Neural progenitor cell (in vitro differentiated cells): ENCODE data around the gene HNRNPH2.

Source experiments
- EZH2 ChIP-seq: fragments of 200-600 bp; sonication (generic); IDR thresholded peaks from 2 replicates; pipeline ENCODE4 v1.6.1; 2017; ENCODE audit warnings: antibody characterized with exemption, mild to moderate bottlenecking, moderate library complexity
- EZH2phosphoT487 ChIP-seq: fragments of 200-600 bp; sonication (generic); IDR thresholded peaks from 2 replicates; pipeline ENCODE4 v1.6.1; 2017; ENCODE audit warnings: antibody characterized with exemption
- TF ChIP-seq, protein P1 (sequence below): fragments of 200-600 bp; sonication (generic); IDR thresholded peaks from 2 replicates; pipeline ENCODE4 v1.5.1; 2017; ENCODE audit warnings: antibody characterized with exemption, mild to moderate bottlenecking

DNA sequence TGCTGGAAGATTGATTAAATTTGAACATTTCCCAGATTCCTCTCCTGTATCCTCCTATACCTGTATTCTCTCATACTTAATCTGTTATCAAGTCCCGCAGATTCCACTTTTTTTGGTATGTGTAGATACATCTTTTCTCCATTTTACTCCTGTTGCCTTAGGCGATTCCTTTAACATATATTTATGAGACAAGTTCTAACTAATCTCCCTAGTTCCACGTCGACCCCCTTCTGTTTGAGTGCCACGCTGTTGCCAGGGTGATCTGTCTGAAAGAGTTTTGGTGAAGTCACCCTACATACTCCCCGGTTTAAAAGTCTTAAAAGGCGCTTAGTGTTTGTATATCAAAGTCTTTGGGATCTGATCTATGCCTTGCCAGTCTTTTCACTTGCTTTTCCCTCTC, 2.4 kb downstream of the HNRNPH2 start:
- TF ChIP-seq, protein P1, sequence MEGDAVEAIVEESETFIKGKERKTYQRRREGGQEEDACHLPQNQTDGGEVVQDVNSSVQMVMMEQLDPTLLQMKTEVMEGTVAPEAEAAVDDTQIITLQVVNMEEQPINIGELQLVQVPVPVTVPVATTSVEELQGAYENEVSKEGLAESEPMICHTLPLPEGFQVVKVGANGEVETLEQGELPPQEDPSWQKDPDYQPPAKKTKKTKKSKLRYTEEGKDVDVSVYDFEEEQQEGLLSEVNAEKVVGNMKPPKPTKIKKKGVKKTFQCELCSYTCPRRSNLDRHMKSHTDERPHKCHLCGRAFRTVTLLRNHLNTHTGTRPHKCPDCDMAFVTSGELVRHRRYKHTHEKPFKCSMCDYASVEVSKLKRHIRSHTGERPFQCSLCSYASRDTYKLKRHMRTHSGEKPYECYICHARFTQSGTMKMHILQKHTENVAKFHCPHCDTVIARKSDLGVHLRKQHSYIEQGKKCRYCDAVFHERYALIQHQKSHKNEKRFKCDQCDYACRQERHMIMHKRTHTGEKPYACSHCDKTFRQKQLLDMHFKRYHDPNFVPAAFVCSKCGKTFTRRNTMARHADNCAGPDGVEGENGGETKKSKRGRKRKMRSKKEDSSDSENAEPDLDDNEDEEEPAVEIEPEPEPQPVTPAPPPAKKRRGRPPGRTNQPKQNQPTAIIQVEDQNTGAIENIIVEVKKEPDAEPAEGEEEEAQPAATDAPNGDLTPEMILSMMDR, result no peak
- TF ChIP-seq EZH2phosphoT487, result no peak
- TF ChIP-seq EZH2, result no peak
